ENCODE data around the gene JAGN1. TPM values are rescaled to one million over a fixed set of nuclear protein-coding genes. Genes with fewer than 3 reads are reported as not detected.
"Not testable (repeated sequence)": the region's sequence is repeated elsewhere in the genome, so short reads cannot be mapped to it uniquely, and the experiment has no call there.

Gene JAGN1
- total RNA-seq, 2 donors from 2014 or later: 43.7 to 51.2 TPM

GRCh38 chr3:9861201-9861600 lies 29.2 kb upstream of the JAGN1 start:
- H3K4me1 ChIP-seq: no peaks in the 10 kb centered on the region
- H3K4me3 ChIP-seq: no peak overlapping the region
- no peak overlapping the region for H3K9ac ChIP-seq (ENCODE audit: low read depth in 2 of 2, low read length in 2 of 2)
- intact Hi-C loops (cut with DNase I): no loop called here
- no peak for DNase-seq
- H3K27me3 ChIP-seq: no peaks in the 10 kb centered on the region
- H3K27ac ChIP-seq: no peak overlapping the region
- no peaks in the 10 kb centered on the region for H3K36me3 ChIP-seq
- H3K9me3 ChIP-seq: no peaks in the 10 kb centered on the region
- no peak for TF ChIP-seq CTCF (IDR thresholded peaks at IDR 0.05)

DNA sequence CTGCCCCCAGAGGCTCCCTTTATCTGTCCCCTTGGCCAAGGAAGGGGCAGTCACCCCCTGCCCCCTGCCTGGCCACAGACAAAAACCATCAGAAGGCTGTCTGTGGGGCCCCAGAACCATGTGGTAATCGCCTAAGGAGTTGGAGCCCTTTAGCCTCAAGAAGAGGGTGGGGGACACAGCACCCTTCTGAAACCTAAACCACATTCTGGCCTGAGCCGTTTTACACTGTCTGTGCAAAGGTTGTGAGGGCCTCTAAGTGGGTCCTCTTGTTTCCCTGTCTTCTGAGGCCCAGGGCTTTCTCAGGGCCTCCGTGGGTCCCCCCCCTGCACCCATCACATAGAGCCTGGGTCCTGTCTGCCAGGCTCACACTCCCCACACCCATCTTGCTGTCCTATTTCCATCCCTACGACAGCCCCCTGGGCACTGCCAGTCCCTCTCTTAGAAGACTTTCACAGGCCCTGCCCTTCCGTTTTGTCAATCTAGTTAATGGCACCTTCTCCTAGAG lies 28.7 kb upstream of the JAGN1 start:
- H3K36me3 ChIP-seq: no peaks in the 10 kb centered on the region
- H3K27ac ChIP-seq: no peak overlapping the region
- intact Hi-C loops (cut with DNase I): no loop called here
- no peak for DNase-seq
- no peaks in the 10 kb centered on the region for H3K9me3 ChIP-seq
- no peak overlapping the region for H3K4me3 ChIP-seq
- no peak overlapping the region for H3K9ac ChIP-seq (ENCODE audit: low read depth in 2 of 2, low read length in 2 of 2)
- no peaks in the 10 kb centered on the region for H3K27me3 ChIP-seq
- H3K4me1 ChIP-seq: no peaks in the 10 kb centered on the region
- TF ChIP-seq CTCF (IDR thresholded peaks at IDR 0.05): no peak

- TF ChIP-seq CTCF (IDR thresholded peaks at IDR 0.05): peak; percentile 44
- no peaks in the 10 kb centered on the region for H3K4me1 ChIP-seq
- peak; percentile 54 for DNase-seq
- no peaks in the 10 kb centered on the region for H3K27me3 ChIP-seq
- H3K9me3 ChIP-seq: no peaks in the 10 kb centered on the region
- intact Hi-C loops (cut with DNase I): no loop called here
- peak overlapping the region; percentile 34 to 61 for H3K9ac ChIP-seq (ENCODE audit: low read depth in 2 of 2, low read length in 2 of 2)
- H3K36me3 ChIP-seq: no peaks in the 10 kb centered on the region
- no peak overlapping the region for H3K27ac ChIP-seq
- peak overlapping the region; percentile 25 for H3K4me3 ChIP-seq
Measured at GRCh38 chr3:9862391-9863057, 27.9 kb upstream of the JAGN1 start.

DNA sequence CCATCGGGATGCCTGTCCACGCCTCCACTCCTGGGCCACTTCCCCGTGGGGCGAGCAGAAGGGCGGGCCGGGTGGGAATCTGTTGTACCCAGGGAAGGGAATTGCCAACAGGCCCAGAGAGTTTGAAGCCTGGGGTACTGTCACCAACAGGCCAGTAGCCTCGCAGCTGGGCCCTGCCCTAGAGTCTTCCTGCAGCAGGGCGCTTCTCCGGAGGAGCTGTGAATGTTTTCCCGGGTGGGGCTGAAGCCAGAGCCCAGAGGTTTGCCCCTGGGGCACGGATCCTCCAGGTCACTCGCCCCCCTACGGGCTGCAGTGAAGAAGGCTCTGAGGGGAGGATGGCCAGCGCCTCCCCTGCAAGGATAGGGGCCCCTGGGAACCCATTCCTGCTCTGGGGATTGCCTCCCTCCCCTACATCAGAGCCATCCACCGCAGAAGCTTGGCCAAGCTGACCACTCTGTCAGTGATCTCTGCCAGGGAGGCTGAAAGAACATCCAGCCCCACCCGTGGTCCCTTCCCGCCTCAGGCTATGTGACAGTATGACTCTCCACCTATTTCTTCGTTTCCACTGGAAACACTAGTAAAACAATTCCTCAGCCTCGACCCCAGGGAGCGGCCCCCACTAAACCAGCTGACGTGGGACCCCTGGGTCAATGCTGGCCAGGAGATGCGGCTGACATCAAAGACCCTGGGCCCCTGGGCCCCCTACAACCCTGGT lies 27.2 kb upstream of the JAGN1 start:
- intact Hi-C loops (cut with DNase I): no loop called here
- TF ChIP-seq CTCF (IDR thresholded peaks at IDR 0.05): no peak
- peak overlapping the region in 1 of 2 donors; percentile 61 for H3K9ac ChIP-seq (ENCODE audit: low read depth in 2 of 2, low read length in 2 of 2)
- H3K27me3 ChIP-seq: no peaks in the 10 kb centered on the region
- no peaks in the 10 kb centered on the region for H3K36me3 ChIP-seq
- DNase-seq: no peak
- no peaks in the 10 kb centered on the region for H3K4me1 ChIP-seq
- no peaks in the 10 kb centered on the region for H3K9me3 ChIP-seq
- H3K4me3 ChIP-seq: peak overlapping the region; percentile 25
- no peak overlapping the region for H3K27ac ChIP-seq

DNA sequence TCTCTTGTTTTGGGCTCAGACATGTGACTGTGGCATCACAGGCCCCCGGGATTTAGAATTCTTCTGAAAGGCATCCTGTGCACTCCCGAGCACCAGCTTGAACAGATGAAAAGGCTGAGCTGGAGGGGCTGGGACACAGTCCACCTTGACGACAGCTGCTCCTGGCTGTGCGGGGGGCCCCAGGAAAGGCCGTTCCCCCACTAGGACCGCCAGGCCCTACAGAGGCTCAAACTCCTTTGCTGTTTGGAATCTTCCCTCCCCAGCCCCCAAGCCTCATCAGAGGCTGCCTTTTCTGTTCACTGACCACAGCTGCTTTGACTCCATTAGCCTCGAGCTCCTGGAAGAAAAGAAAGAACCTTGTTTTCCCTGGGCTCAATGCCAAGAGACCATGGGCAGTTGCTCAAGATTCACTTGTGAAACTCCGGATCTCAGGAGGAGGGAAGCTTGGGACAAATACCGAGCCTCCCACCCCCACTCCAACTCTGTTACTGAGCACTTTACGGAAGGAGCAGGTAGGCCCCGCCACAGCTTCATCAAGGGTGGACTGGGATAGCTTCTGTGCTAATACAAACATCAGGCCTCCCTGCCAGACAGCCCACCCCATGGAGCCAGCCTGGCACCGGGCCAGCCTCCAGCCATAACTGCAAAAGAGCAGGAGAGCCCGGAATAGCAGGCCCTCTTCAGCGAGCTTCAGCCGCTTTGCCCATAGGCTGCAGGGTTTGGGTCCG lies 26.0 kb upstream of the JAGN1 start:
- Histone ChIP-seq H3K27me3 (no peaks in the 10 kb centered on the region), H3K36me3 (no peaks in the 10 kb centered on the region), H3K4me1 (no peaks in the 10 kb centered on the region), H3K4me3 (no peak overlapping the region), H3K27ac (no peak overlapping the region), H3K9ac (ENCODE audit: low read depth in 2 of 2, low read length in 2 of 2) (no peak overlapping the region), H3K9me3 (no peaks in the 10 kb centered on the region)
- TF ChIP-seq CTCF (IDR thresholded peaks at IDR 0.05): no peak
- DNase-seq: peak; percentile 43
- intact Hi-C loops (cut with DNase I): no loop called here

- H3K4me1 ChIP-seq; H3K27me3 ChIP-seq; H3K4me3 ChIP-seq; DNase-seq; H3K9ac ChIP-seq (ENCODE audit: low read depth in 2 of 2, low read length in 2 of 2); intact Hi-C loops (cut with DNase I); H3K36me3 ChIP-seq; H3K9me3 ChIP-seq; H3K27ac ChIP-seq: not testable (repeated sequence)
Measured at GRCh38 chr3:9865125-9865637, 25.2 kb upstream of the JAGN1 start.
